ENCODE measurements around the gene EML6. TPM values are rescaled to one million over a fixed set of nuclear protein-coding genes. Genes with fewer than 3 reads are reported as not detected.

EML6 gene
- total RNA-seq, 1 experiment from 2014 or later = 15.7 TPM

DNA sequence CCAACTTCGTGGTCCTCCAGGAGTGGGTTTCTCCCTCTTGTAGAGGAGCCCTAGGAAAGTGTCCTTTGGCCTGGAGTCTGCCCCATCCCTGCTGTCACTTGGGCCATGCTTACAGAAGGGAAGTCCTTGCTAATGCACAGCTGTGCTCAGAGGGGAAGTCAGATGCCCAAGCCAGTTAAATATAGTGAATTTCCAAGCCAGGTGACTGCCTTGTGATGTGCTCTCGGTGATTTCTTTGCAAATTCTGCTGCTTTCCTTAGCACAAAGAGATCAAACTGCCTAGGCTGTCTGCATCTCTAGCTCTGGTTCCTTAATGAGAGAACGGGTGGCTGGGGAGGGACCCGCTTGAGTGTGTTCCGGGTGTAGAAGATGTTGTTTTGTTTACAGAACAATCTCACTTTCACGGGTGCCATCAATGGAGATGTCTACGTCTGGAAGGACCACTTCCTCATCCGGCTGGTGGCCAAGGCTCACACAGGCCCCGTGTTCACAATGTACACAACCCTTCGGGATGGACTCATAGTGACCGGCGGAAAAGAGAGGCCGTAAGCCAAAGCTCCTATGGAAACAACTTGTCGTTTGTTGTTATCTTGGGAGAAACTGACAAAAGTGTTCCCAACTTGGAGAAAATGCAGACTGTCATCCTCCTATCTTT is 235.4 kb downstream of the EML6 start:
- ATAC-seq = no peak
- no peak for TF ChIP-seq EZH2 (IDR thresholded peaks at IDR 0.05; ENCODE audit: low read length, unreplicated experiment)
- TF ChIP-seq EZH2phosphoT487 (IDR thresholded peaks at IDR 0.05; ENCODE audit: borderline replicate concordance, low read length) = no peak
- TF ChIP-seq, protein P1, sequence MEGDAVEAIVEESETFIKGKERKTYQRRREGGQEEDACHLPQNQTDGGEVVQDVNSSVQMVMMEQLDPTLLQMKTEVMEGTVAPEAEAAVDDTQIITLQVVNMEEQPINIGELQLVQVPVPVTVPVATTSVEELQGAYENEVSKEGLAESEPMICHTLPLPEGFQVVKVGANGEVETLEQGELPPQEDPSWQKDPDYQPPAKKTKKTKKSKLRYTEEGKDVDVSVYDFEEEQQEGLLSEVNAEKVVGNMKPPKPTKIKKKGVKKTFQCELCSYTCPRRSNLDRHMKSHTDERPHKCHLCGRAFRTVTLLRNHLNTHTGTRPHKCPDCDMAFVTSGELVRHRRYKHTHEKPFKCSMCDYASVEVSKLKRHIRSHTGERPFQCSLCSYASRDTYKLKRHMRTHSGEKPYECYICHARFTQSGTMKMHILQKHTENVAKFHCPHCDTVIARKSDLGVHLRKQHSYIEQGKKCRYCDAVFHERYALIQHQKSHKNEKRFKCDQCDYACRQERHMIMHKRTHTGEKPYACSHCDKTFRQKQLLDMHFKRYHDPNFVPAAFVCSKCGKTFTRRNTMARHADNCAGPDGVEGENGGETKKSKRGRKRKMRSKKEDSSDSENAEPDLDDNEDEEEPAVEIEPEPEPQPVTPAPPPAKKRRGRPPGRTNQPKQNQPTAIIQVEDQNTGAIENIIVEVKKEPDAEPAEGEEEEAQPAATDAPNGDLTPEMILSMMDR (conservative IDR thresholded peaks at IDR 0.05; ENCODE audit: low read depth, low read length) = no peak
- no peak overlapping the region for H2AFZ ChIP-seq (ENCODE audit: low read length)
- H3K36me3 ChIP-seq (ENCODE audit: low read depth, low read length) = no peaks in the 10 kb centered on the region
- H3K4me3 ChIP-seq (ENCODE audit: low read length) = no peak overlapping the region
- ChIA-PET CTCF (no interaction called here), POLR2A (ENCODE audit: unreplicated experiment) (no interaction called here)
- no peaks in the 10 kb centered on the region for H3F3A ChIP-seq (ENCODE audit: low read length, unreplicated experiment)
- H3K79me2 ChIP-seq (ENCODE audit: low read length) = no peaks in the 10 kb centered on the region
- H3K27me3 ChIP-seq (ENCODE audit: low read length) = no peaks in the 10 kb centered on the region
- H3K9me3 ChIP-seq (ENCODE audit: low read length) = no peaks in the 10 kb centered on the region
- H3K9me2 ChIP-seq (replicated peaks; ENCODE audit: low read length) = no peaks in the 10 kb centered on the region
- no peak overlapping the region for H3K9ac ChIP-seq (ENCODE audit: low read length)
- peaks cover 24% of the 10 kb centered on the region for H3K4me1 ChIP-seq (ENCODE audit: insufficient read depth, low read length)
- no peak overlapping the region for H3K27ac ChIP-seq (ENCODE audit: low read length)
- BruUV-seq (replicated peaks) = no TSS peak
- intact Hi-C loops (cut with micrococcal nuclease) = no loop called here
- no peaks in the 10 kb centered on the region for H4K20me1 ChIP-seq (ENCODE audit: low read length)
- H3K4me2 ChIP-seq (ENCODE audit: low read length) = no peak overlapping the region
- DNase-seq = no peak

DNA sequence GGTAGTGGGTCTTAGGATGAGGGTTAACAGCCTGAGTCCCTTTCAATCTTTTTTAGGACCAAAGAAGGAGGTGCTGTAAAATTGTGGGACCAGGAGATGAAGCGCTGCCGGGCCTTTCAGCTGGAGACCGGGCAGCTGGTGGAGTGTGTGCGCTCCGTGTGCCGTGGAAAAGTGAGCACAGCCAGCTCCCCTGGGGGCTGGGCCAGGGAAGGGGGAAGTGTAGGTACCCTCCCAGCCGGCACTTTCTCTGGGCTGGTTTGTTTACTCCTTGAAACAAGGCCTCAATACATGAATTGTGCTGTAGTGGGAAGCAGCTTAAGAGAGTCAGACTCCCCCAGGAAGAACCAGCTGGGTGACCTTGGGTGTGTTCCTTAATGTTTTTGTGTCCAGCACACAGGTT is 236.7 kb downstream of the EML6 start:
- no peak overlapping the region for H3K4me3 ChIP-seq (ENCODE audit: low read length)
- no peak overlapping the region for H2AFZ ChIP-seq (ENCODE audit: low read length)
- no peaks in the 10 kb centered on the region for H3F3A ChIP-seq (ENCODE audit: low read length, unreplicated experiment)
- POLR2A ChIA-PET (ENCODE audit: unreplicated experiment) = interaction anchor here (0.5 to 0.6 kb wide), 2 partner anchors 12 to 90 kb away, joined by 3 to 4 read pairs; partner anchors contain the start of gene RTN4
- ATAC-seq = no peak
- H3K9ac ChIP-seq (ENCODE audit: low read length) = no peak overlapping the region
- H3K27ac ChIP-seq (ENCODE audit: low read length) = no peak overlapping the region
- no peaks in the 10 kb centered on the region for H3K36me3 ChIP-seq (ENCODE audit: low read depth, low read length)
- H3K4me1 ChIP-seq (ENCODE audit: insufficient read depth, low read length) = peaks cover 21% of the 10 kb centered on the region
- no peaks in the 10 kb centered on the region for H3K9me2 ChIP-seq (replicated peaks; ENCODE audit: low read length)
- no peak for DNase-seq
- CTCF ChIA-PET = no interaction called here
- BruUV-seq (replicated peaks) = no TSS peak
- H3K79me2 ChIP-seq (ENCODE audit: low read length) = no peaks in the 10 kb centered on the region
- no peaks in the 10 kb centered on the region for H3K27me3 ChIP-seq (ENCODE audit: low read length)
- intact Hi-C loops (cut with micrococcal nuclease) = no loop called here
- no peak overlapping the region for H3K4me2 ChIP-seq (ENCODE audit: low read length)
- TF ChIP-seq, protein P1 (conservative IDR thresholded peaks at IDR 0.05; ENCODE audit: low read depth, low read length) = no peak
- TF ChIP-seq EZH2phosphoT487 (IDR thresholded peaks at IDR 0.05; ENCODE audit: borderline replicate concordance, low read length) (no peak), EZH2 (IDR thresholded peaks at IDR 0.05; ENCODE audit: low read length, unreplicated experiment) (no peak)
- H3K9me3 ChIP-seq (ENCODE audit: low read length) = no peaks in the 10 kb centered on the region
- no peaks in the 10 kb centered on the region for H4K20me1 ChIP-seq (ENCODE audit: low read length)

DNA sequence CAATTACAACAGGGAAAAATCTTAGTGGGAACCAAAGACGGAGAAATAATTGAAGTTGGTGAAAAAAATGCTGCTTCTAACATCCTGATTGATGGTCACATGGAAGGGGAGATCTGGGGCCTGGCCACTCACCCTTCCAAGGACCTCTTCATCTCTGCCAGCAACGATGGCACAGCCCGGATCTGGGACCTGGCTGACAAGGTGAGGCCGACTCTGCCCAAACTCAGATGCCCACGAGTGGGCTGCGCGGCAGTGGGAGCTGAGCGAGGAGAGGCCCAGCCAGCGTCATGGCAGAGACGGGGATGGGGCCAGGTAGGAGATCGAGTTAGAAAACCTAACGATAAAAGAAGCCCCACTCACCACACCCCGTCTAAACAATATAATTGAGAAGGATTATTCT is 239.0 kb downstream of the EML6 start:
- Histone ChIP-seq H3K4me3 (ENCODE audit: low read length) (no peak overlapping the region), H3K27ac (ENCODE audit: low read length) (no peak overlapping the region), H3K79me2 (ENCODE audit: low read length) (no peaks in the 10 kb centered on the region), H3K4me1 (ENCODE audit: insufficient read depth, low read length) (peaks cover 15% of the 10 kb centered on the region), H4K20me1 (ENCODE audit: low read length) (no peaks in the 10 kb centered on the region), H3K27me3 (ENCODE audit: low read length) (no peaks in the 10 kb centered on the region), H3F3A (ENCODE audit: low read length, unreplicated experiment) (no peaks in the 10 kb centered on the region), H2AFZ (ENCODE audit: low read length) (no peak overlapping the region), H3K9me2 (replicated peaks; ENCODE audit: low read length) (no peaks in the 10 kb centered on the region), H3K4me2 (ENCODE audit: low read length) (no peak overlapping the region), H3K9me3 (ENCODE audit: low read length) (no peaks in the 10 kb centered on the region), H3K36me3 (ENCODE audit: low read depth, low read length) (no peaks in the 10 kb centered on the region), H3K9ac (ENCODE audit: low read length) (no peak overlapping the region)
- DNase-seq = no peak
- POLR2A ChIA-PET (ENCODE audit: unreplicated experiment) = no interaction called here
- intact Hi-C loops (cut with micrococcal nuclease) = no loop called here
- TF ChIP-seq EZH2phosphoT487 (IDR thresholded peaks at IDR 0.05; ENCODE audit: borderline replicate concordance, low read length) (no peak), EZH2 (IDR thresholded peaks at IDR 0.05; ENCODE audit: low read length, unreplicated experiment) (no peak)
- TF ChIP-seq, protein P1 (conservative IDR thresholded peaks at IDR 0.05; ENCODE audit: low read depth, low read length) = no peak
- no TSS peak for BruUV-seq (replicated peaks)
- CTCF ChIA-PET = no interaction called here
- ATAC-seq = no peak
